Epithelial cell of proximal tubule (primary cell): ENCODE data around the gene NDUFA3. TPM values are rescaled to one million over a fixed set of nuclear protein-coding genes. Genes with fewer than 3 reads are reported as not detected.

Experiments used
- DNase-seq: peaks from one replicate; pipeline ENCODE4 v3.0.0-alpha.2; 2011; ENCODE audit warnings: low read depth
- H3K4me3 ChIP-seq: 2 replicates; pipeline ENCODE4 v1.5.1; 2011; ENCODE audit warnings: low read depth, mild to moderate bottlenecking, low read length
- CTCF ChIP-seq: conservative IDR thresholded peaks from 2 replicates; pipeline ENCODE4 v1.5.1; 2012; ENCODE audit warnings: low read depth, mild to moderate bottlenecking, low read length
- total RNA-seq: library from RNA; depleted of rRNA; stranded (reverse); fragments of >200 nt; gene quantifications from 2 replicates; pipeline ENCODE4 v1.2.3, GENCODE V29; 2015

The NDUFA3 gene
- total RNA-seq, 1 donor from 2014 or later: 35.9 TPM

- no peak for DNase-seq
- no peak for TF ChIP-seq CTCF
Observed at GRCh38 chr19:54149021-54149812, 46.6 kb downstream of the NDUFA3 start.

DNA sequence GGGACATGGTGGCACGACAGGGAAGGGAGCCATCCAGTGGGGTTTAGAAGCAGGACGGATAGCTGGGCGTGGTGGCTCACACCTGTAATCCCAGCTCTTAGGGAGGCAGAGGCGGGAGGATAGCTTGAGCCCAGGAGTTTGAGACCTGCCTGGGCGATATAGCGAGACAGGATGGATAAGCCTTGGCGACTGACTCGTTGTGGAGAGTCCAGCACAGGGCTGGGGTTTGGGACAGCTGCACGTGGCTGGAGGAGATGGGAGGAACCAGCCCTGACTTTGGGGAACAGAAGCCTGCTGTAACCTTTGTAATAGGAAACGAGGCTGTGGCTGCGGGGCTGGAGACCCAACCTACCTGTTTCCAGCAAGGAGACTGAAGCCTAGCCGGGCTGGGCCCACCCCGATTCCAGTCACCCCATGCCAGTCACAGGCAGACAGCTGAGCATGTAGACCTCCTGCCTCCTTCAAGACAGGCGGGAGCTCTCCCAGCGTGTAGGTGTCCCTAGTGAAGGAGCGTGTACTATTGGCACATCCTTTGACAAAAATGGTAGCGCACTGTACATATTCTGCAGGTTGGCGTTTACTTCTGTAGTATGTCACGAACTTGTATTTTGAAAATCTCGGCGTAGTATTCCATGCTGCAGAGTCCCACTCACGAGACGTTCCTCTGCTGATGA is 48.8 kb downstream of the NDUFA3 start:
- no peak overlapping the region for H3K4me3 ChIP-seq
- DNase-seq: no peak
- no peak for TF ChIP-seq CTCF

More at GRCh38 chr19:54149021-54149812, 46.6 kb downstream of the NDUFA3 start:
- no peak overlapping the region for H3K4me3 ChIP-seq

GRCh38 chr19:54152267-54152666 is 49.6 kb downstream of the NDUFA3 start:
- no peak for DNase-seq
- H3K4me3 ChIP-seq: no peak overlapping the region
- TF ChIP-seq CTCF: no peak

DNA sequence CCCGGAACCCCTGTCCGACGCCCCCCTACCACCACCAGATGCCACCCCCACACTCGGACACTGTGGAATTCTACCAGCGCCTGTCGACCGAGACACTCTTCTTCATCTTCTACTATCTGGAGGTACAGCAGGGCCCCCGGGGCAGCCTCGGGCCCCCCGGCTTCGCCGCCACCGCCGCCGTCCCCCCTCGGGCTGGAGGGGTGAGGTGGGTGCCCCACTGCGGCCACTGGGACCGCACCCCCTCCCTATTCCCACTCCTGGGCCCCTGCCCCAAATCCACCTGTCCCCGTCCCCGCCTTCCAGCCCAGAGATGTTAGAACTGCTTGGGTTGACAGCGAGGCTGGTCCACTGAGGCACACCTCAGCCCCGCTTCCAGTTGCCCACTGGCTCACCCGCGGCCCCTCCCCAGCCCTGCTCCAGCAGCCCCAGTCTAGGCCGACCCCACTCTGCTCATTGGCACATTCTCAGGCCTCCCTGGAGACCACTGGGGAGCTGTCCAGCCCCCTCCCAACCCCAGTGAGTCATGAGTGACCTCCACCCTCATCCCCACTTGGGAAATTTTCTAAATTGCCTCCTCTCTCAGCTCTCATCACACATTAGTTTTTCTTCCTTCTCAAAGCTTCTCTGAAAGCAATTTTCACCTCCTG is 50.3 kb downstream of the NDUFA3 start:
- no peak for TF ChIP-seq CTCF
- no peak overlapping the region for H3K4me3 ChIP-seq
- DNase-seq: no peak

DNA sequence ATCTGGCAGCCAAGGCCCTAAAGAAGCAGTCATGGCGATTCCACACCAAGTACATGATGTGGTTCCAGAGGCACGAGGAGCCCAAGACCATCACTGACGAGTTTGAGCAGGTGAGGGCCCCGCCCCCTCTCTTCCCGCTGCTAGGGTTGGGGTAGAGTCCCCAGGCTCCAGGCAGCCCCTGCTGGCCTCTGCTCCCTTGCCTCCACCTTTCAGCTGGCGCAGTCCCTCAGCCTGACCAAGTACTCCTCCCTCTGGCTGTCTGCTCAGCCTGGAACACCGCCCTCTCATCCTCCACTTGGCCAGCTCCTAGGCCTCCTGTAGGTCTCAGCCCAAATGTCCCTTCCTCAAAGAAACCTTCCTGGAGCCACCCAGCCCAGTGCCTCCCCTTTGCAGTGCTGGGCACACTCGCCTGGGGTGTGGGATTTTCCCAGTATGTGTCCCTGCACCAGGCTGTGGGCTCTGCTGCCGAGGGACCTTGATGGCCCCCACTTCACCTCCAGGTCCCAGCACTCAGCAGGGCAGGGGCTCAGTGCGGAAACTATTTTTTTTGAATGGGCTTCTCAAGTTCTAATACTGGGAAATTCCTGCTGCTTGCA is 51.2 kb downstream of the NDUFA3 start:
- no peak for DNase-seq
- H3K4me3 ChIP-seq: no peak overlapping the region
- TF ChIP-seq CTCF: no peak

- H3K4me3 ChIP-seq: no peak overlapping the region
- TF ChIP-seq CTCF: no peak
- no peak for DNase-seq
Observed at GRCh38 chr19:54154603-54155345, 52.1 kb downstream of the NDUFA3 start.
